ENCODE measurements around the gene CLCF1.

CLCF1 gene

DNA sequence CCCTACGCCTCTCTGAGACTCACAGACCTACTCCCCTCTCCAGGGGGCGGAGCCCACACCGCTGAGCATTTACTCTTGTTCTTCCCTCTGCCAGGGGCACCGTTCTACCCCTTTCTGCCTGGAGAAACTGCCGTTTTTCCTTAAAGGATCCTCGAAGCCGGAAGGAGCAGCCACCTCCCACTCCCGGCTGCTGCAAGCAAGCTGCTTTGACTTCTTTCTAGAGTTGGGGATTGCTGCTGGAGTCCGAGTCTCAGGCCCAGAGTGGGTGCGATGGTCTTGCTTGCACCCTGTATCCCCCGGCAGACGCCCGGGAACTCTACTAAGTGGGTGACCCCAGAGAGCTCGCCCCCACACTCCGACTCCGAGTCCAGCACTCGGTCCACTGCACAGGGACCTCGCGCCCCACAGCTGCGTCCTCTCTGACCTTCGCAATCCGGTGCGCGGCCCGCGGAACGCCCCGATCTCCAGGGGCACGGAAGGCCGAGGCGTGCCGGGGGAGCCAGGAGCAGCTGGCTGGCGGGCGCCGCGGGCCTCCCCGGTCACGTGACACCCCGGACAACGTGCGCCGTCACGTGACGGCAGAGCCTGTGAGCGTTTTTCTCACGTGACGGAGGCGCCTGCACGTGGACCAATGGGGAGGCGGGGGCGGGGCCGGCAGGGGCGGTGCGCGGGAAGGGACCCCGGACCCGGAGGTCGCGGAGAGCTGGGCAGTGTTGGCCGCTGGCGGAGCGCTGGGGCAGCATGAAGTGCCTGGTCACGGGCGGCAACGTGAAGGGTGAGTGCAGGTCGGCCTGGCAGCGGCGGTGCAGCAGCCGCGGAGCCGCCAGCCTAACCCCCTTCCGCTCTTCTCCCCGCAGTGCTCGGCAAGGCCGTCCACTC is 18.1 kb upstream of the CLCF1 start, which contains the start of gene RAD9A:
Gene RAD9A, plus strand, starts transcription at position 683 of the 879 bp plus-strand sequence. Its CDS starts 59 bp downstream, at position 742.
- H3K27ac ChIP-seq (ENCODE audit: low read depth, low read length) = peak within 1 kb of the TSS; percentile 84; the same call in 1 of the 2 replicates

DNA sequence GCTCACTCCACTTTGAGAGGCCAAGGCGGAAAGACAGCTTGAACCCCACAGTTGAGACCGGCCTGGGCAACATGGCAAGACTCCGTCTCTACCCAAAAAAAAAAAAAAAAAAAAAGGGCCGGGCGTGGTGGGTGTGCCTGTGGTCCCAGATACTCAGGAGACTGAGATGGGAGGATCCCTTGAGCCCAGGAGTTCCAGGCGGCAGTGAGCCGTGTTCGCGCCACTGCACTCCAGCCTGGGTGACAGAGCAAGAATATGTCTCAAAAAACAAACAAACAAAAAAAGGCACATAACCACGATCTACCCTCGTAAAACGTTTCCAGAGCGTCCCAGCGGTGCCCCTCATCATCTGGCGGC is 17.5 kb upstream of the CLCF1 start:
- Histone ChIP-seq H3K4me1 (ENCODE audit: control insufficient read depth, insufficient read depth, low read length) (peaks cover 22% of the 10 kb centered on the region), H3K27ac (ENCODE audit: low read depth, low read length) (0 out of 2 replicates have a peak overlapping the region, but pooled peaks have one; percentile 84), H3K9me3 (ENCODE audit: control insufficient read depth, insufficient read depth, low read depth, low read length) (no peaks in the 10 kb centered on the region), H3K4me3 (ENCODE audit: low read depth, low read length) (peak overlapping the region; percentile 93), H3K36me3 (ENCODE audit: control insufficient read depth, insufficient read depth, low read length) (peaks cover 17% of the 10 kb centered on the region), H3K27me3 (ENCODE audit: control insufficient read depth, insufficient read depth, low read length) (no peaks in the 10 kb centered on the region), H3K9ac (ENCODE audit: low read length) (peak overlapping the region; percentile 92)

More for the DNA sequence above, 18.1 kb upstream of the CLCF1 start, which contains the start of gene RAD9A:
- Histone ChIP-seq H3K27me3 (ENCODE audit: control insufficient read depth, insufficient read depth, low read length) (no peaks in the 10 kb centered on the region), H3K36me3 (ENCODE audit: control insufficient read depth, insufficient read depth, low read length) (peaks cover 22% of the 10 kb centered on the region), H3K4me1 (ENCODE audit: control insufficient read depth, insufficient read depth, low read length) (peaks cover 28% of the 10 kb centered on the region), H3K4me3 (ENCODE audit: low read depth, low read length) (peak within 1 kb of the TSS; percentile 93), H3K9ac (ENCODE audit: low read length) (peak within 1 kb of the TSS; percentile 92), H3K9me3 (ENCODE audit: control insufficient read depth, insufficient read depth, low read depth, low read length) (no peaks in the 10 kb centered on the region)

DNA sequence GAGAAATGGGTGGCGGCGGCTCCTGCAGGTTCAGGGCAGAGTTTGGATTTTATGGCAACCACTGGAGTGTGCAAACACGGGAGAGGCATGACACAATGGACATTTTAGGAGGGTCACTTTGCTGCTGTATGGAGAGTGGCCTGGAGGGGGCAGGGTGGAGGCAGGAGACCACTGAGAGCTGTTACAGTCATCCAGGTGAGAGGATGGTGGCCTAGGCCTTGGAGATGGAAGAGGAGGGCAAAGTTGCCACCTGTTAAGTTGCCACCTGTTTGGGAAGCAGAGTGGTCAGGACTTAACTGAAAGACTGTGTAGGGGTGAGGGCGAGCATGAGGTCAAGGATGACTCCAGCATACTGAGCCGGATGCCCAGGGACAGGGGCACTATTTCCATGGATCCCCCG is 16.1 kb upstream of the CLCF1 start:
- no peak overlapping the region for H3K27ac ChIP-seq (ENCODE audit: low read depth, low read length)
- no peak overlapping the region for H3K4me3 ChIP-seq (ENCODE audit: low read depth, low read length)
- H3K4me1 ChIP-seq (ENCODE audit: control insufficient read depth, insufficient read depth, low read length) = peaks cover 20% of the 10 kb centered on the region
- H3K36me3 ChIP-seq (ENCODE audit: control insufficient read depth, insufficient read depth, low read length) = peaks cover 8% of the 10 kb centered on the region
- H3K27me3 ChIP-seq (ENCODE audit: control insufficient read depth, insufficient read depth, low read length) = peaks cover 8% of the 10 kb centered on the region; the same call in 1 of the 2 replicates
- H3K9ac ChIP-seq (ENCODE audit: low read length) = no peak overlapping the region
- H3K9me3 ChIP-seq (ENCODE audit: control insufficient read depth, insufficient read depth, low read depth, low read length) = no peaks in the 10 kb centered on the region

DNA sequence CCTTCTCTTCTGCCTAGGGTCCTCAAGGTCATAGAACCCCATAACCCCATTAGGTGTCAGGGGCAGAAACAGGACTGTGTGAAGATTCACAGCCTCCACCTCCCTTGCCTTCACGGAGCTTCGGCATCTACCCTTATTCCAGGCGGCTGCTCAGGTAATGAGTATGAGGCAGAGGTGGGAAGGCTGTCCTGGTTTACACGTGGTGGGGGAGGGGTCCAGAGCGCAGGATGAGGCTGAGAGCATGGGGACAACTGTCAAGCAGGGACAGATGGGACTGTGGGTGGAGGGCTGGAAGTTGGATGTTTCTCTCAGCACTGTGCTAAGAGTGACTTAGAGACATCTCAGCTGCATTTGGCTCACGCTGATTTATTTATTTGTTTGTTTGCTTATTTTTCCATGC is 14.1 kb upstream of the CLCF1 start:
- no peak overlapping the region for H3K9ac ChIP-seq (ENCODE audit: low read length)
- H3K9me3 ChIP-seq (ENCODE audit: control insufficient read depth, insufficient read depth, low read depth, low read length) = no peaks in the 10 kb centered on the region
- H3K27ac ChIP-seq (ENCODE audit: low read depth, low read length) = no peak overlapping the region
- H3K4me1 ChIP-seq (ENCODE audit: control insufficient read depth, insufficient read depth, low read length) = peaks cover 17% of the 10 kb centered on the region
- H3K27me3 ChIP-seq (ENCODE audit: control insufficient read depth, insufficient read depth, low read length) = peaks cover 8% of the 10 kb centered on the region; the same call in 1 of the 2 replicates
- no peak overlapping the region for H3K4me3 ChIP-seq (ENCODE audit: low read depth, low read length)
- H3K36me3 ChIP-seq (ENCODE audit: control insufficient read depth, insufficient read depth, low read length) = no peaks in the 10 kb centered on the region

DNA sequence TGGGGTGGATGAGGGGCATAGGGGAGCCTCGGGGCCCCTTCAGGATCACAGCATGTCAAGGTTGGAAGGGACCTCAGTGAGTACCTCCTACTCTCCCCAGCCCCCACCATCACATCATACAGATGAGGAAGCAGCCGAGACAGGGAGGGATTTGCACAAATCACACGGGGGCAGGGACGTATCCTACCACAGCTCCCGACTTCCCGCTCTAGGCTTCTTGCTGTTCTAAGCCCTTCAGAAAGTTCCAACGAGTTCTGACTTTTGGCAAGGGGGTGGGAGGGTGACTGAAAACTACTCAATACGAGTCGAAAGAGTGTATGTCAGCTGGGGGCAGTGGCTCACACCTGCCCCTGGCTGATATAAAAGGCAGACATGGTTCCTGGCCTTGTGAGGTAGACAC is 13.7 kb upstream of the CLCF1 start:
- H3K36me3 ChIP-seq (ENCODE audit: control insufficient read depth, insufficient read depth, low read length) = no peaks in the 10 kb centered on the region
- H3K27ac ChIP-seq (ENCODE audit: low read depth, low read length) = no peak overlapping the region
- H3K4me3 ChIP-seq (ENCODE audit: low read depth, low read length) = no peak overlapping the region

DNA sequence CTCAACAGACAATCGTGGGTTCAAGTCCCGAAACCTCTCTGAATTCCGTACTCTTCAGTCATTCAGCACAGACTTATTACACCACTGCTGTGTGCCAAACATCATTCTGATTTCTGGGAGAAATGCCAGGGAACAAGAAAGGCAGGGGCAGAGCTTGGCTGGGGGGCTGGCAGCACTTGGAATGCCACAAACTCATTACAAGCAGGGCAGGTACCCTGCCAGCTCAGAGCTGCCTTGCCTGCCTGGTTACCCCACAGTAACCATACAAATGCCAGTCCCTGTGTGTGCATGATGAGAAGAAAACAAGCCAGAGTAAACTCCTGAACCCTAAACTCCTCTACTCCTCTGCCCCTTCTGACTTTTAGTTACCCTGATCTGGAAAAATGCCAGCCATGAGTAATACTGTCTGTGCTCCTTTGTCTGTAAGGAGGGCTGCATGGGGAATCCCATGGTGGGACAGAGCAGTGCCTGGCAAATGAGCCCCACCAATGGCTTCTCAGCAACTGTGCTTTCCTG is 11.5 kb upstream of the CLCF1 start:
- peaks cover 15% of the 10 kb centered on the region for H3K4me1 ChIP-seq (ENCODE audit: control insufficient read depth, insufficient read depth, low read length)
- no peaks in the 10 kb centered on the region for H3K9me3 ChIP-seq (ENCODE audit: control insufficient read depth, insufficient read depth, low read depth, low read length)
- no peak overlapping the region for H3K9ac ChIP-seq (ENCODE audit: low read length)
- no peak overlapping the region for H3K4me3 ChIP-seq (ENCODE audit: low read depth, low read length)
- H3K36me3 ChIP-seq (ENCODE audit: control insufficient read depth, insufficient read depth, low read length) = no peaks in the 10 kb centered on the region
- H3K27me3 ChIP-seq (ENCODE audit: control insufficient read depth, insufficient read depth, low read length) = peaks cover 8% of the 10 kb centered on the region; the same call in 1 of the 2 replicates
- no peak overlapping the region for H3K27ac ChIP-seq (ENCODE audit: low read depth, low read length)

More for the DNA sequence above, 13.7 kb upstream of the CLCF1 start:
- no peak overlapping the region for H3K9ac ChIP-seq (ENCODE audit: low read length)
- peaks cover 8% of the 10 kb centered on the region; the same call in 1 of the 2 replicates for H3K27me3 ChIP-seq (ENCODE audit: control insufficient read depth, insufficient read depth, low read length)
- H3K9me3 ChIP-seq (ENCODE audit: control insufficient read depth, insufficient read depth, low read depth, low read length) = no peaks in the 10 kb centered on the region
- peaks cover 15% of the 10 kb centered on the region for H3K4me1 ChIP-seq (ENCODE audit: control insufficient read depth, insufficient read depth, low read length)

DNA sequence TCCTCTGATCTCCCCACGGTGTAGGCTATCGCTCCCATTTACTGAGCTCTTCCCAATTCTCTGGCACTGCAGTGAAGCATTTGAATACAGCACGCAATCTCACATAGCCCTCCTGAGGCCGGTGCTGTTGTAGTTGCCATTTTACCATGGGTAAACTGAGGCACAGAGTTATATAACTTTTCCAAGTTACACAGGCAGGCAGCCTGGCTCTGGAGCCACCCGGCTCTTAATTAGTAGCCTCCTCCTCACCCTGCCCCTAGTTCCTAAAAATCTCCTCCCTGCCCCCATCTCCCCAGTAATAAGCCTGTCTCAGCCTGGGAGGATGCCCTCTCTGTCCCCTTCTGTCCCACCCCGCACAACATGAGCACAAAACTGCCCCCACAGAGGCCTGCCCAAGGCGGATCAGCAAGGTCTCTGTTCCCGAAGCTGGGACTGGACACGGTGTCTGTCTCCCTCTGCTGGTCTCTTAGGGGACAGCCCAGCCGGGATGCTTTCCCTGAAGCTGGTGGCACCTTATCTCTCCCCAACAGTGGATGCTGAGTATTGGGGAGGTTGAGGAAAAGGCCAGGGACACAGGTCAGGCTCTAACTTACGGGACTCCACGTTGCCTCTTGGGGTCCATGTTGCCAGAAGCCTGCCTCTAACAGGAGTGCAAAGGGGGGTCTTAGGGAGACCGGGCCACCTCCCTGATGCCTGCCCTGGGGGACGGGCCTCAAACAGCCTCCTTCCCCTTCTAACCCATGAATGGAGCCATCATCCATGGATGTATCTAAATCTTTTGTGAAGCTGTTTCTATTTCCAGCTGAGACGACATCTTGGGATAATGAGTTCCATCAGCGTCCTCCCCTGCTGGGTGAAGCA is 9.1 kb upstream of the CLCF1 start:
- no peak overlapping the region for H3K27ac ChIP-seq (ENCODE audit: low read depth, low read length)
- H3K4me1 ChIP-seq (ENCODE audit: control insufficient read depth, insufficient read depth, low read length) = peaks cover 24% of the 10 kb centered on the region
- no peak overlapping the region for H3K9ac ChIP-seq (ENCODE audit: low read length)

DNA sequence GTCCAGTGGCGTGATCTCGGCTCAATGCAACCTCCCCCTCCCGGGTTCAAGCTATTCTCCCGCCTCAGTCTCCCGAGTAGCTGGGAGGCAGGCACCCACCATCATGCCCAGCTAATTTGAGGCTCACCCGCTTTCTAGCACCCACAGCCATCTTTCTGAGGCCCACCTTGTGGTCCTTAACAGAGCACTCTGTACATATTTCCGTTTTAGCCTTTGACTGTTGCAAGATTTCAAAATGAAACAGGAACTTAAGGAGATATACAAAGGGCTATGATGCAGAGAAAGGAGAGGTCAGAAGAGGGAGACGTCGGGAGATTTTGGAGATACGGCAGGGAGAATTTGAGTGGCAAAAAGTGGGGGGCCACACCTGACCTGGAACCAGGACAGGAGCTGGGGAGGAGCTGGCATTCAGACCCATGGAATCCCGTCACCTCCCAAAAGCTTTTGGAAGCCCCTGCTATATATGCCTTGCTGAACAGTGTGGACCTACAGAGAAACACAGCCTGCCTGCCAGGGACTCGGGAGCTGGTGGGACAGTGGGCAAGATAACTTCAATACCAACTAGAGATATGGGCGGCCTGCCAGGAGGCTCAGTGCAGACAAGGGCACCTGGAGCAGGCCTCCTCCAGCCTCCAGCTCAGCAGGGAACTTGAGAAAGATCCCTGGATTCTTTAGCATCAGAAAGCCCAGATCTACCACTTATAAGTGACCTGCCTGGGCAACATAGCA is 8.0 kb upstream of the CLCF1 start:
- H3K9ac ChIP-seq (ENCODE audit: low read length) = no peak overlapping the region
- H3K4me3 ChIP-seq (ENCODE audit: low read depth, low read length) = no peak overlapping the region

More for the DNA sequence above, 9.1 kb upstream of the CLCF1 start:
- Histone ChIP-seq H3K27me3 (ENCODE audit: control insufficient read depth, insufficient read depth, low read length) (peaks cover 11% of the 10 kb centered on the region), H3K36me3 (ENCODE audit: control insufficient read depth, insufficient read depth, low read length) (no peaks in the 10 kb centered on the region), H3K4me3 (ENCODE audit: low read depth, low read length) (no peak overlapping the region), H3K9me3 (ENCODE audit: control insufficient read depth, insufficient read depth, low read depth, low read length) (no peaks in the 10 kb centered on the region)

DNA sequence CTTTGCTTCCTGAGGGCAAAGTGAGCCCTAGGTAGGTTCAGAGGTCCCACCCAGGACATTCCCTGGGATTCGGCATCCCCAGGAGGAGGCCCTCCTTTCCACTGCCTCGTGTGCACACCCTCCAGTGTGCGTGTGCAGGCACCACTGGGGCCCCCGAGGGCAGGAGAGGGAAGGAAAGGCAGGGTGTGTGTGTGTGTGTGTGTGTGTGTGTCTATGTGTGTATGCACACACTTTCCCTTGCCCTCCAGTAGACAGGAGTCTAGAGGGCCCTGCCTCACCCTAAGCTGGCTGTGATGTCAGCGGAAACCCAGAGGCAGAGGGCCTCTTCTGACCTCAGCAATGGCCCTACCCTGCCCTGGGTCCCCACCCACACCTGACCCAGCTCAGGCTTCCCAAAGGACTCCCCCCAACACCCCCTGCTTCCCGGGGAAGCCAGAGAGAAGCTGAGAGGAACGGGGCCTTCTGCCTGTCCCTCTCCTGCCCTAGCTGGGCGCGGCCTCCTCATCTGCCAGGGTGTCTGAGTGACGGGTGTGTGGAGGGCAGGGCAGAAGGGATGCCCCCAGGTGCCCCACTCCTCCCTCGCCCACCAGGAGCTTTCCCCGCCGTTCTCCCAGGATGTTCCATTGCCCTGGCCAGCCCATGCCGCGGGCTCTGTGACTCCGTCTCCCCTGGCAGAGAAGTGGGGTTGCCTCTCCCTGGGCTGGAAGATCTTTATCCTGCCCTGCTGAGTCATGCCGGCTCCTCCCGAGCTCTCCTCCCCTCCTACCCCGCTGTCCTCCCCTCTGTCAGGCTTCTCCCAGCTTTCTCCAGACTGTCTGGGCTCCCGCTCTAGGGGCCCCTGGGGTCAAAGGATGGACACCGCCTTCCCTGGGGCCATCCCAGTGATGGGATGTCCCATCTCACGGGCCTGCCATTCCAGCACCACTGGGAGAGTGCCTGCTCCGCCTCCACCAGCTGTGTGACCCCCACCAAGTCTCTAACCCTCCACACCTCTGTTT is 6.0 kb upstream of the CLCF1 start:
- no peaks in the 10 kb centered on the region for H3K9me3 ChIP-seq (ENCODE audit: control insufficient read depth, insufficient read depth, low read depth, low read length)
- H3K36me3 ChIP-seq (ENCODE audit: control insufficient read depth, insufficient read depth, low read length) = no peaks in the 10 kb centered on the region
- no peak overlapping the region; the same call in 1 of the 2 replicates for H3K27ac ChIP-seq (ENCODE audit: low read depth, low read length)
- peaks cover 34% of the 10 kb centered on the region for H3K4me1 ChIP-seq (ENCODE audit: control insufficient read depth, insufficient read depth, low read length)
- peak overlapping the region; percentile 14 for H3K9ac ChIP-seq (ENCODE audit: low read length)
- no peak overlapping the region for H3K4me3 ChIP-seq (ENCODE audit: low read depth, low read length)
- H3K27me3 ChIP-seq (ENCODE audit: control insufficient read depth, insufficient read depth, low read length) = peaks cover 23% of the 10 kb centered on the region

More for the DNA sequence above, 8.0 kb upstream of the CLCF1 start:
- Histone ChIP-seq H3K36me3 (ENCODE audit: control insufficient read depth, insufficient read depth, low read length) (no peaks in the 10 kb centered on the region), H3K27ac (ENCODE audit: low read depth, low read length) (no peak overlapping the region), H3K4me1 (ENCODE audit: control insufficient read depth, insufficient read depth, low read length) (peaks cover 20% of the 10 kb centered on the region), H3K9me3 (ENCODE audit: control insufficient read depth, insufficient read depth, low read depth, low read length) (no peaks in the 10 kb centered on the region), H3K27me3 (ENCODE audit: control insufficient read depth, insufficient read depth, low read length) (peaks cover 22% of the 10 kb centered on the region)
